WTC11 (cell line): ENCODE results near the gene OR2D3. TPM values are rescaled to one million over a fixed set of nuclear protein-coding genes. Genes with fewer than 3 reads are reported as not detected.

Experiments used
- ATAC-seq: fragments of 200-7000 bp; cut with Tn5 transposase; 2 replicates; pipeline ENCODE4 v1.10.0; 2021; ENCODE audit warnings: mild to moderate bottlenecking, moderate library complexity
- CTCF ChIA-PET: fragments of 300-600 bp; sonication (Branson Sonifier 250); formaldehyde crosslinking; loops from one replicate; lab custom pipeline; 2021; ENCODE audit warnings: antibody characterized with exemption; lab: Charles Lee
- POLR2A ChIA-PET: fragments of 350-600 bp; sonication (Branson Sonifier 250); formaldehyde crosslinking; loops from one replicate; lab custom pipeline; 2021; ENCODE audit warnings: antibody characterized with exemption; lab: Charles Lee
- DNase-seq: peaks from one replicate; pipeline ENCODE4 v3.0.0; 2021; ENCODE audit warnings: low spot score
- H3K27ac Mint-ChIP-seq: 2 replicates; pipeline ENCODE4 v1.8.0; 2021; ENCODE audit warnings: mixed read lengths
- H3K27me3 Mint-ChIP-seq: 2 replicates; pipeline ENCODE4 v1.8.0; 2021; ENCODE audit warnings: low read depth, mild to moderate bottlenecking, moderate library complexity, mixed read lengths
- H3K36me3 Mint-ChIP-seq: 2 replicates; pipeline ENCODE4 v1.8.0; 2021; ENCODE audit warnings: mixed read lengths
- H3K4me1 Mint-ChIP-seq: 2 replicates; pipeline ENCODE4 v1.8.0; 2022; ENCODE audit warnings: mixed read lengths
- H3K4me3 Mint-ChIP-seq: 2 replicates; pipeline ENCODE4 v1.8.0; 2021; ENCODE audit warnings: mild to moderate bottlenecking, moderate library complexity, mixed read lengths
- H3K9me3 Mint-ChIP-seq: 2 replicates; pipeline ENCODE4 v1.8.0; 2021; ENCODE audit warnings: mixed read lengths
- E2F1 ChIP-seq: sonication (generic); formaldehyde crosslinking; IDR thresholded peaks from 2 replicates; pipeline ENCODE4 v1.8.0; 2022; ENCODE audit warnings: mild to moderate bottlenecking, missing genetic modification reagents
- FOXK1 ChIP-seq: sonication (generic); formaldehyde crosslinking; IDR thresholded peaks from 2 replicates; pipeline ENCODE4 v1.8.0; 2022; ENCODE audit warnings: mild to moderate bottlenecking, moderate library complexity, missing genetic modification reagents
- GTF2I ChIP-seq: fragments of 250-450 bp; sonication (Bioruptor Pico); conservative IDR thresholded peaks from 2 replicates; pipeline ENCODE4 v1.4.0; 2021; ENCODE audit warnings: mild to moderate bottlenecking
- MXD4 ChIP-seq: fragments of 250-450 bp; sonication (Bioruptor Pico); IDR thresholded peaks from 2 replicates; pipeline ENCODE4 v1.8.0; 2021; ENCODE audit warnings: mild to moderate bottlenecking, moderate library complexity, borderline replicate concordance
- NFE2L1 ChIP-seq: sonication (generic); formaldehyde crosslinking; IDR thresholded peaks from 2 replicates; pipeline ENCODE4 v1.8.1; 2023; ENCODE audit warnings: missing genetic modification reagents
- PRDM15 ChIP-seq: sonication (generic); formaldehyde crosslinking; IDR thresholded peaks from 2 replicates; pipeline ENCODE4 v1.8.0; 2022; ENCODE audit warnings: missing genetic modification reagents
- PREB ChIP-seq: sonication (generic); formaldehyde crosslinking; IDR thresholded peaks from 2 replicates; pipeline ENCODE4 v1.8.1; 2022; ENCODE audit warnings: mild to moderate bottlenecking, missing genetic modification reagents, moderate library complexity, borderline replicate concordance
- RORB ChIP-seq: fragments of 250-450 bp; sonication (Bioruptor Pico); IDR thresholded peaks from 2 replicates; pipeline ENCODE4 v1.9.0; 2021; ENCODE audit warnings: mild to moderate bottlenecking
- SOX15 ChIP-seq: fragments of 250-450 bp; sonication (Bioruptor Pico); IDR thresholded peaks from 2 replicates; pipeline ENCODE4 v1.9.0; 2021; ENCODE audit warnings: mild to moderate bottlenecking
- TP53 ChIP-seq: sonication (generic); formaldehyde crosslinking; IDR thresholded peaks from 2 replicates; pipeline ENCODE4 v1.8.1; 2023; ENCODE audit warnings: mild to moderate bottlenecking, missing genetic modification reagents
- ZNF425 ChIP-seq: fragments of 250-450 bp; sonication (Bioruptor Pico); conservative IDR thresholded peaks from 2 replicates; pipeline ENCODE4 v1.9.0; 2021; ENCODE audit warnings: mild to moderate bottlenecking
- ZNF532 ChIP-seq: fragments of 250-450 bp; sonication (Bioruptor Pico); IDR thresholded peaks from 2 replicates; pipeline ENCODE4 v1.9.0; 2021; ENCODE audit warnings: mild to moderate bottlenecking, borderline replicate concordance
- ZNF671 ChIP-seq: fragments of 250-450 bp; sonication (Bioruptor Pico); IDR thresholded peaks from 2 replicates; pipeline ENCODE4 v1.8.0; 2021; ENCODE audit warnings: mild to moderate bottlenecking
- total RNA-seq: library from RNA; stranded (reverse); gene quantifications from 3 replicates; pipeline ENCODE4 v1.2.3, GENCODE V29; 2021

The OR2D3 gene
- total RNA-seq, 1 experiment from 2014 or later = not detected

- TF ChIP-seq PRDM15 (CRISPR knock-in tag) (no peak), E2F1 (no peak)
These were observed 49.5 kb upstream of the OR2D3 start (continued) for GRCh38 chr11:6871278-6871677.

- no peak overlapping the region for H3K4me3 Mint-ChIP-seq
- no peak for DNase-seq
- H3K4me1 Mint-ChIP-seq = no peaks in the 10 kb centered on the region
- peaks cover 3% of the 10 kb centered on the region; the same call in 1 of the 2 replicates for H3K27me3 Mint-ChIP-seq
- H3K36me3 Mint-ChIP-seq = no peaks in the 10 kb centered on the region
- POLR2A ChIA-PET = no interaction called here
- CTCF ChIA-PET = no interaction called here
- ATAC-seq = no peak
- H3K9me3 Mint-ChIP-seq = peaks cover 12% of the 10 kb centered on the region
- no peak for TF ChIP-seq NFE2L1
- no peak for TF ChIP-seq TP53 (CRISPR knock-in tag)
- no peak for TF ChIP-seq SOX15 (CRISPR knock-in tag)
- no peak for TF ChIP-seq GTF2I
- TF ChIP-seq RORB (CRISPR knock-in tag) = no peak
- TF ChIP-seq ZNF671 = no peak
- no peak for TF ChIP-seq ZNF425 (CRISPR knock-in tag)
- TF ChIP-seq ZNF532 (CRISPR knock-in tag) = no peak
- TF ChIP-seq PREB (CRISPR knock-in tag) = no peak
- TF ChIP-seq FOXK1 = no peak
- no peak for TF ChIP-seq MXD4 (CRISPR knock-in tag)
- H3K27ac Mint-ChIP-seq = no peak overlapping the region
These were observed 45.0 kb upstream of the OR2D3 start for GRCh38 chr11:6875761-6876160.
